Adrenal gland (tissue), 5 donors: ENCODE data around the gene SIDT2.

ENCODE experiments used
- POLR2A ChIP-seq, 2 donors: fragments of 450-650 bp; IDR thresholded peaks; one replicate each; pipeline ENCODE4 v1.6.1; 2017; ENCODE audit warnings: antibody characterized with exemption in 2 of 2, mild to moderate bottlenecking in 2 of 2, moderate library complexity in 1 of 2
- TF ChIP-seq, protein P1 (sequence below), 6 experiments: fragments of 450-650 bp in 4 of 6; fragments of 200-600 bp in 2 of 6; sonication (generic) in 1 of 6; IDR thresholded peaks; 1 replicate in 5 of 6; 2 replicates in 1 of 6; pipeline versions ENCODE4 v1.5.1 to v1.8.0; 2016 to 2021; ENCODE audit warnings: antibody characterized with exemption in 6 of 6, mild to moderate bottlenecking in 2 of 6, moderate library complexity in 1 of 6
- donor health status: DM: no; HTN: no; CAD: no.

DNA sequence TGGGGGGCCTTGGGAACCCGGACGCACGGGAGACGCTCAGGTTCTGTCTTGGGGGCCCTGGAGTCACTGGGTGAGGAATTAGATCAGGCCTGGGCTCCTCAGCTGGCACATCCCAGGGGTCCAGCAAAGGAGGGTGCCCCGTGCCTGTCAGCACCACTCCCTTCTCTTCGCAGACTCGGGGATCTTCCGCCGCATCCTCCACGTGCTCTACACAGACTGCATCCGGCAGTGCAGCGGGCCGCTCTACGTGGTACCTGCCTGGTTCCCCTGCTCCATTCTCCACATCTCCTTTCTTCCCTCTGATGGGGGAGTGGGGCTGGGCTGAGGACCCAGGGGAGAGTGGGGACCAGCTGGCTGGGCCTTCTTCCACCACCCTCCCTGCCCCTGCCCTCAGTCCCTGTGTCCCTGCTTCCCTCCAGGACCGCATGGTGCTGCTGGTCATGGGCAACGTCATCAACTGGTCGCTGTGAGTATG is 13.9 kb downstream of the SIDT2 start:
- TF ChIP-seq, protein P1, sequence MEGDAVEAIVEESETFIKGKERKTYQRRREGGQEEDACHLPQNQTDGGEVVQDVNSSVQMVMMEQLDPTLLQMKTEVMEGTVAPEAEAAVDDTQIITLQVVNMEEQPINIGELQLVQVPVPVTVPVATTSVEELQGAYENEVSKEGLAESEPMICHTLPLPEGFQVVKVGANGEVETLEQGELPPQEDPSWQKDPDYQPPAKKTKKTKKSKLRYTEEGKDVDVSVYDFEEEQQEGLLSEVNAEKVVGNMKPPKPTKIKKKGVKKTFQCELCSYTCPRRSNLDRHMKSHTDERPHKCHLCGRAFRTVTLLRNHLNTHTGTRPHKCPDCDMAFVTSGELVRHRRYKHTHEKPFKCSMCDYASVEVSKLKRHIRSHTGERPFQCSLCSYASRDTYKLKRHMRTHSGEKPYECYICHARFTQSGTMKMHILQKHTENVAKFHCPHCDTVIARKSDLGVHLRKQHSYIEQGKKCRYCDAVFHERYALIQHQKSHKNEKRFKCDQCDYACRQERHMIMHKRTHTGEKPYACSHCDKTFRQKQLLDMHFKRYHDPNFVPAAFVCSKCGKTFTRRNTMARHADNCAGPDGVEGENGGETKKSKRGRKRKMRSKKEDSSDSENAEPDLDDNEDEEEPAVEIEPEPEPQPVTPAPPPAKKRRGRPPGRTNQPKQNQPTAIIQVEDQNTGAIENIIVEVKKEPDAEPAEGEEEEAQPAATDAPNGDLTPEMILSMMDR (IDR thresholded peaks at IDR 0.05) = no peak
- no peak for TF ChIP-seq POLR2A (IDR thresholded peaks at IDR 0.05)
